HepG2 (cell line): ENCODE results near the gene FKBP10. TPM values are rescaled to one million over a fixed set of nuclear protein-coding genes. Genes with fewer than 3 reads are reported as not detected.

Experiments used
- BATF2 ChIP-seq: sonication (generic); formaldehyde crosslinking; IDR thresholded peaks from 2 replicates; pipeline ENCODE4 v1.8.0; 2022; ENCODE audit warnings: mild to moderate bottlenecking, missing genetic modification reagents, moderate library complexity
- CSRNP2 ChIP-seq: sonication (generic); formaldehyde crosslinking; conservative IDR thresholded peaks from 2 replicates; pipeline ENCODE4 v1.8.0; 2022; ENCODE audit warnings: low read depth, missing genetic modification reagents
- GATA4 ChIP-seq: sonication (generic); IDR thresholded peaks from 2 replicates; pipeline ENCODE4 v1.6.1; 2016; ENCODE audit warnings: antibody characterized with exemption, low read depth, borderline replicate concordance
- HNF1B ChIP-seq: sonication (generic); formaldehyde crosslinking; IDR thresholded peaks from 2 replicates; pipeline ENCODE4 v1.5.1; 2020; ENCODE audit warnings: mild to moderate bottlenecking, moderate library complexity, missing genetic modification reagents
- JUNB ChIP-seq: sonication (generic); formaldehyde crosslinking; IDR thresholded peaks from 2 replicates; pipeline ENCODE4 v1.8.0; 2022; ENCODE audit warnings: missing genetic modification reagents, mild to moderate bottlenecking, borderline replicate concordance
- KDM1A ChIP-seq: IDR thresholded peaks from 2 replicates; pipeline ENCODE4 v1.6.1; 2016; ENCODE audit warnings: missing compliant biosample characterization
- MTF1 ChIP-seq: sonication (generic); formaldehyde crosslinking; IDR thresholded peaks from 2 replicates; pipeline ENCODE4 v1.5.0; 2020; ENCODE audit warnings: missing genetic modification reagents
- MYC ChIP-seq: sonication (generic); formaldehyde crosslinking; IDR thresholded peaks from 2 replicates; pipeline ENCODE4 v1.9.0; 2021; ENCODE audit warnings: missing genetic modification reagents, borderline replicate concordance
- REXO4 ChIP-seq: sonication (generic); formaldehyde crosslinking; IDR thresholded peaks from 2 replicates; pipeline ENCODE4 v1.8.0; 2022; ENCODE audit warnings: missing genetic modification reagents, mild to moderate bottlenecking, borderline replicate concordance
- THAP7 ChIP-seq: sonication (generic); formaldehyde crosslinking; IDR thresholded peaks from 2 replicates; pipeline ENCODE4 v1.8.1; 2023; ENCODE audit warnings: mild to moderate bottlenecking, missing genetic modification reagents
- ZBTB40 ChIP-seq, 2 experiments: fragments of 450-650 bp in 1 of 2; sonication (generic) in 1 of 2; formaldehyde crosslinking in 1 of 2; IDR thresholded peaks; 2 replicates each; pipeline versions ENCODE4 v1.6.1 to v1.8.0; 2016 to 2022; ENCODE audit warnings: antibody characterized with exemption in 1 of 2, mild to moderate bottlenecking in 1 of 2, missing genetic modification reagents in 1 of 2
- ZNF263 ChIP-seq: sonication (generic); formaldehyde crosslinking; IDR thresholded peaks from 2 replicates; pipeline ENCODE4 v1.4.0; 2020; ENCODE audit warnings: missing genetic modification reagents
- ZNF350 ChIP-seq: sonication (generic); formaldehyde crosslinking; IDR thresholded peaks from 2 replicates; pipeline ENCODE4 v1.4.0; 2020; ENCODE audit warnings: mild to moderate bottlenecking, low read depth, missing genetic modification reagents, borderline replicate concordance
- polyA plus RNA-seq, 8 experiments: library from polyadenylated mRNA; depleted of rRNA in 3 of 8; stranded (reverse) in 7 of 8; unstranded in 1 of 8; fragments of >200 nt; fragmentation: Illumina TruSeq in 4 of 8; extraction: Trizol in 4 of 8; gene quantifications; 2 replicates each; pipeline versions ENCODE4 v1.2.1 to v1.2.3, GENCODE V29; 2011 to 2016; ENCODE audit warnings: low read depth in 4 of 8, missing spikeins in 1 of 8, mixed read lengths in 1 of 8; ENCODE audit not compliant: insufficient read depth in 1 of 8
- total RNA-seq, 5 experiments: library from RNA; depleted of rRNA; stranded (reverse); fragments of >200 nt; fragmentation: Illumina TruSeq; extraction: Trizol; gene quantifications; 2 replicates each; pipeline ENCODE4 v1.2.3, GENCODE V29; 2016; ENCODE audit warnings: low read depth in 1 of 5

The FKBP10 gene
- total and polyA plus RNA-seq, 2 of the 13 experiments (the other 11 are each of a cell fraction or from before 2014, with no cell fraction given), result 149 to 573 TPM

GRCh38 chr17:41777574-41778188 lies 35.1 kb upstream of the FKBP10 start (continued):
- no peak for TF ChIP-seq REXO4
- TF ChIP-seq ZNF350 (CRISPR knock-in tag), result peak; percentile 79
- TF ChIP-seq JUNB (CRISPR knock-in tag), result no peak
- no peak; the same call in 1 of the 2 replicates for TF ChIP-seq MYC (CRISPR knock-in tag)
- TF ChIP-seq KDM1A, result no peak; the same call in 1 of the 2 replicates
- TF ChIP-seq THAP7, result no peak
- no peak for TF ChIP-seq GATA4
- no peak for TF ChIP-seq MTF1 (CRISPR knock-in tag)
- no peak for TF ChIP-seq BATF2 (CRISPR knock-in tag)
- TF ChIP-seq HNF1B, result no peak
- TF ChIP-seq CSRNP2, result no peak
- no peak for TF ChIP-seq ZBTB40 (IDR thresholded peaks at IDR 0.05)
- peak; percentile 53; the same call in 1 of the 2 replicates for TF ChIP-seq ZBTB40 (CRISPR knock-in tag; IDR thresholded peaks at IDR 0.05)
- no peak; the same call in 1 of the 2 replicates for TF ChIP-seq ZNF263
